Measurements from ENCODE around the gene LYZL6. TPM values are rescaled to one million over a fixed set of nuclear protein-coding genes. Genes with fewer than 3 reads are reported as not detected.
A peak's percentile ranks its signal among the peaks of the same experiment; 100 is the strongest.

LYZL6 gene
- total RNA-seq, 1 donor from 2014 or later = not detected

DNA sequence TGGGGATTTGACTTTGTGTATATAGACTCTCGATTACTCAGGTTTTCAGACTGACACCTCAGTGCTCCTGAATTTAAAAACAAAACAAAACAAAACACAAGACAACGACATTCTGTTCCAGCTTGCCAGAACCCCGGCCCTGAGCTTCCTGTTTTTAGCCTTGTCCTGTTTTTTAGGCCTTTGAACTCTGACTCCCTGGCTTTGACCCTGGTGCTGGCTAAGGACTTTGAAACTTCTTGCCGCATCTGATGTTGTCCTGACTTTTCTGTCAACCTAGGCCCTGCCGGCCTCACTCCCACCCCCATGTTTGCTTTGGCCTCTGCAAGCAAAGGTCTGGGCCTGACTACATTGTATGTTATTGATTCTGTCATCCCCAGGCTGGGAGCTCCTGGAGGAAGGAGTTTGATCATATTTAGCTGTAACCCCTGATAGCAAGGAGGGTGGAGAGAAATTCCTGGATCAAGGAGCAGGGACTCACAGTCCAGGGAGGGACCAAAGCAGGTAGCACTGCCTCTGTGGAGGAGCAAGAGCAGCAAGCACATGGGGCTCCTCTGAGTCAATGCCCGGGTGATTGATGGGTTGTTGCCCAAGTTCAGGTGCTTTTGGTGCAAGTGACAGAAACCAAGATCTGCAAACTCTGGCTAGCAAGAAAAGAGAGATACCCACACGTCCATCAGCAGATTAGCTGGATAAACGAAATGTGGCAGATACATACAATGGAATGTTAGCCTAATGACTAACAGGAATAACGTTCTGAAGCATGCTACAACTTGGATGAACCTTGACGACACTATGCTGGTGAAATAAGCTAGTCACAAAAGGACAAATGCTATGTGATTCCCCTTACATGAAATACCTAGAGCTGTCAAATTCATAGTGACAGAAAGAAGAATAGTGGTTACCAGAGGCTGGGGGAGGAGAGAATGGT lies 30.1 kb upstream of the LYZL6 start:
- Histone ChIP-seq H3K4me1 (peaks cover 5% of the 10 kb centered on the region), H3K9me3 (no peaks in the 10 kb centered on the region), H3K36me3 (no peaks in the 10 kb centered on the region), H3K27me3 (no peaks in the 10 kb centered on the region), H3K4me3 (no peak overlapping the region), H3K27ac (peak overlapping the region; percentile 56)
- DNase-seq (no peak), ATAC-seq (no peak)
- TF ChIP-seq, protein P1, sequence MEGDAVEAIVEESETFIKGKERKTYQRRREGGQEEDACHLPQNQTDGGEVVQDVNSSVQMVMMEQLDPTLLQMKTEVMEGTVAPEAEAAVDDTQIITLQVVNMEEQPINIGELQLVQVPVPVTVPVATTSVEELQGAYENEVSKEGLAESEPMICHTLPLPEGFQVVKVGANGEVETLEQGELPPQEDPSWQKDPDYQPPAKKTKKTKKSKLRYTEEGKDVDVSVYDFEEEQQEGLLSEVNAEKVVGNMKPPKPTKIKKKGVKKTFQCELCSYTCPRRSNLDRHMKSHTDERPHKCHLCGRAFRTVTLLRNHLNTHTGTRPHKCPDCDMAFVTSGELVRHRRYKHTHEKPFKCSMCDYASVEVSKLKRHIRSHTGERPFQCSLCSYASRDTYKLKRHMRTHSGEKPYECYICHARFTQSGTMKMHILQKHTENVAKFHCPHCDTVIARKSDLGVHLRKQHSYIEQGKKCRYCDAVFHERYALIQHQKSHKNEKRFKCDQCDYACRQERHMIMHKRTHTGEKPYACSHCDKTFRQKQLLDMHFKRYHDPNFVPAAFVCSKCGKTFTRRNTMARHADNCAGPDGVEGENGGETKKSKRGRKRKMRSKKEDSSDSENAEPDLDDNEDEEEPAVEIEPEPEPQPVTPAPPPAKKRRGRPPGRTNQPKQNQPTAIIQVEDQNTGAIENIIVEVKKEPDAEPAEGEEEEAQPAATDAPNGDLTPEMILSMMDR (IDR thresholded peaks at IDR 0.05) = no peak
- intact Hi-C loops (cut with DNase I) = no loop called here

DNA sequence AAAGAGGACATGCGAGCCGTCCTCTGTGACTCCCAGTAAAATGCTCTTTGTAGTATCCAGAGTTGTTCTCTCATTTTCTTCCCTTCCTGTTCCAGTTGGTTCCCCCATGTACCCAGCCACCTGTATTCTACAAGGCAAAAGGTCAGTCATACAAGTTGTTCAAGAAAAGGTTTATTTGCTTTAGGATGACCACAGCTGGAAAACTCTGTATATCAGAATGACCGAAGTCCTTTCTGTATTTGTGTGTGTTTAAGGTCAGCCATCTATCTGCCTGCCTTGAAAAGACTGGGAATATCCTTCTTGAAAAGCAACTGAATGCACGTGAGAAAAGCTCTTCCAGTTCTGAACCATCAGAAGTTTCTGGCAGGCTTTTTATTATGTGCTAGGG lies 29.4 kb upstream of the LYZL6 start:
- H3K27ac ChIP-seq = peak overlapping the region; percentile 47
- no peak for DNase-seq
- intact Hi-C loops (cut with DNase I) = no loop called here
- H3K27me3 ChIP-seq = no peaks in the 10 kb centered on the region
- ATAC-seq = no peak
- TF ChIP-seq, protein P1 (IDR thresholded peaks at IDR 0.05) = no peak
- peaks cover 5% of the 10 kb centered on the region for H3K4me1 ChIP-seq
- no peaks in the 10 kb centered on the region for H3K9me3 ChIP-seq
- H3K36me3 ChIP-seq = no peaks in the 10 kb centered on the region
- H3K4me3 ChIP-seq = no peak overlapping the region

DNA sequence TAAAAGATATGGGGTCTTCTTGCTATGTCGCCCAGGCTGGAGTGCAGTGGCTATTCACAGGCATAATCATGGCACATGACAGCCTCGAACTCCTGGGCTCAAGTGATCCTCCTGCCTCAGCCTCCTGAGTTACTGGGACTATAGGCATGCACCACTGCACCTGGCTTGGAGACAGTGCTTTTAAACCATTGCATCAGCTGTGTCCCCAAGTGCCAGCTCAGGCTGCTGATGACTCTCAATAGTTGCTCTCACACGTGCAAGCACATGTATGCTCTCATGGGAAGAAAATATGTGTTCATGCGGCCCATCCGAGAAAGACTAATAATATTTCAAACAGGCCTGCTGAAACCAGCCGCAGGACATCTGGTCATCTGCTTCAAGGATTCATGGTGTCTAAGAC lies 29.0 kb upstream of the LYZL6 start:
- no peaks in the 10 kb centered on the region for H3K9me3 ChIP-seq
- no peaks in the 10 kb centered on the region for H3K36me3 ChIP-seq
- TF ChIP-seq, protein P1 (IDR thresholded peaks at IDR 0.05) = no peak
- H3K4me3 ChIP-seq = no peak overlapping the region
- peak overlapping the region; percentile 47 for H3K27ac ChIP-seq
- intact Hi-C loops (cut with DNase I) = no loop called here
- ATAC-seq (no peak), DNase-seq (no peak)
- H3K27me3 ChIP-seq = no peaks in the 10 kb centered on the region
- peaks cover 5% of the 10 kb centered on the region for H3K4me1 ChIP-seq

DNA sequence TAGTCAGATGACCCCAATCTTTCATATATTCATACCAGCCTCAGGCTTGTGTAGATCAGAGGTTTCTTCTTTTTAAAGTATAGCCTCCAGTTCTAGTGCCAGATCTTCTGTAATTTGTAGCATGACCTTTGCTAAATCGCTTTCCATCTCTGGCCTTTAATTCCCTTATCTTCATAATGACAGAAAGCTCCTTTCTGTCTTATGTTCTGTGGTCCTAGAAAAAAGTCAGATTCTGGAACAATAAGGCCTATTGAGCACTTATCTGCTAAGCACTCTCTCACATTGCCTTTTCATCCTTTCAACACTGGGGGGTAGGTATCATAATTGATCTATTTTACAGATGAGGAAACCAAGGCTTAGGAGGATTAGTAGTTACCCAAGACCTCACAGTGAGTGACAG lies 28.6 kb upstream of the LYZL6 start:
- intact Hi-C loops (cut with DNase I) = no loop called here
- Histone ChIP-seq H3K4me3 (no peak overlapping the region), H3K9me3 (no peaks in the 10 kb centered on the region), H3K27ac (peak overlapping the region; percentile 47), H3K36me3 (no peaks in the 10 kb centered on the region), H3K27me3 (no peaks in the 10 kb centered on the region), H3K4me1 (peaks cover 5% of the 10 kb centered on the region)
- ATAC-seq (no peak), DNase-seq (no peak)
- TF ChIP-seq, protein P1 (IDR thresholded peaks at IDR 0.05) = no peak

DNA sequence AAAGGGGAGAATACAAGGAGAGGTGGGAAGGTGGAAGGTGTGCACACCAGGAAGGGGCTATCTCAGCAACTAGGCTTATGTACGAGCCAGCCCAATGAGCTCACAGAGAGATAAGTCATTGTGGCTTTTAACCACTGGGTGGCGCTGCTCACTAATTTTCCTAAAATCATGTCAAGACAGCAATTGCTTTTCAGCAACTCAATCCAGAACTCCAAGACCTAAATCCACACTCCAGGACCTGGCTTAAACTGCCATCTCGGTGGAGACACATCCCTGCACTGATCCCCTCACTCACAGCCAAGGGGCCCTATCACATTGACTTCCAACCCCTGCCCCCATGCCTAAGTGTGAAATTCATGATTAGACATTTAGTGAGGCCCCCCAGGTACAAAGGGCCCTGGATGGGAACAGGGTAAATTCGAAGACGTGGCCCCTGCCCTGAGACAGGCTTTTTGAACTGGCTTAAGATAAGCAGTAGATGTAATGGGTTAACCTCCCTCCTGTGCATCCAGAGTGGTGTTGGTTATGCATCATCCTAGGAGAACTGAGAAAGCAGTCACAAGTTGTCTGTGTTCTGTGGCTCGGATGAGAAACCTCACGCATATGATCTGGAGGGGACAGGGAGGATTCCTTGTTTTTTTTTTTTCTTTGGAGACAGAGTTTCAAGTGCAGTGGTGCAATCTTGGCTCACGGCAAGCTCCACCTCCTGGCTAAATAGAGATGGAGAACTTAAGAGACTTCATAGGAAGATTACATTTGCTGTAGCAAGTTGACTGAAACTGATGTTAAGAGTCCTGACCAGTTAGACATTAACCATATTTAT lies 26.3 kb upstream of the LYZL6 start:
- intact Hi-C loops (cut with DNase I) = loop anchor here (10.0 kb wide), 1 partner anchor 175 kb away; no protein-coding TSS in a partner anchor
- ATAC-seq = peak; percentile 89
- H3K9me3 ChIP-seq = no peaks in the 10 kb centered on the region

More for the DNA sequence above, 26.3 kb upstream of the LYZL6 start:
- no peak overlapping the region for H3K27ac ChIP-seq
- DNase-seq = no peak
- H3K4me1 ChIP-seq = peaks cover 5% of the 10 kb centered on the region
- TF ChIP-seq, protein P1 (IDR thresholded peaks at IDR 0.05) = peak; percentile 88
- H3K4me3 ChIP-seq = no peak overlapping the region
- H3K27me3 ChIP-seq = no peaks in the 10 kb centered on the region
- no peaks in the 10 kb centered on the region for H3K36me3 ChIP-seq

Data from upper lobe of right lung (tissue), 1 donor.